MM.1S (cell line): Measurements from ENCODE around the gene EIPR1.
"Not testable (repeated sequence)": the region's sequence is repeated elsewhere in the genome, so short reads cannot be mapped to it uniquely, and the experiment has no call there.

ENCODE experiments used
- DNase-seq: peaks from one replicate; pipeline ENCODE4 v3.0.0-alpha.2; 2015
- H2AFZ ChIP-seq: fragments of 300-600 bp; sonication (generic); 2 replicates; pipeline ENCODE4 v1.6.0; 2016; ENCODE audit warnings: antibody characterized with exemption, low read length
- H3F3A ChIP-seq: fragments of 300-600 bp; sonication (generic); 2 replicates; pipeline ENCODE4 v1.6.1; 2016; ENCODE audit warnings: mild to moderate bottlenecking, antibody characterized with exemption, low read length, moderate library complexity, mixed read lengths; ENCODE audit not compliant: insufficient read depth
- H3K27ac ChIP-seq: fragments of 300-600 bp; sonication (generic); 2 replicates; pipeline ENCODE4 v1.5.1; 2016; ENCODE audit warnings: mild to moderate bottlenecking, low read length
- H3K27me3 ChIP-seq: fragments of 300-600 bp; sonication (generic); replicated peaks from 2 replicates; pipeline ENCODE4 v1.6.0; 2016; ENCODE audit warnings: low read length; ENCODE audit not compliant: insufficient read depth
- H3K36me3 ChIP-seq: fragments of 300-600 bp; sonication (generic); replicated peaks from 2 replicates; pipeline ENCODE4 v1.6.1; 2016; ENCODE audit warnings: mild to moderate bottlenecking, low read length, mixed read lengths; ENCODE audit not compliant: insufficient read depth
- H3K4me1 ChIP-seq: fragments of 300-600 bp; sonication (generic); 2 replicates; pipeline ENCODE4 v1.6.1; 2016; ENCODE audit warnings: low read length, mixed read lengths
- H3K4me2 ChIP-seq: fragments of 300-600 bp; sonication (generic); 2 replicates; pipeline ENCODE4 v1.6.0; 2016; ENCODE audit warnings: low read depth, low read length
- H3K4me3 ChIP-seq: fragments of 300-600 bp; sonication (generic); 2 replicates; pipeline ENCODE4 v1.5.1; 2016; ENCODE audit warnings: low read length, mixed read lengths
- H3K79me2 ChIP-seq: fragments of 300-600 bp; sonication (generic); 2 replicates; pipeline ENCODE4 v1.6.1; 2016; ENCODE audit warnings: mixed run types, low read length, mixed read lengths
- H3K9ac ChIP-seq: fragments of 300-600 bp; sonication (generic); 2 replicates; pipeline ENCODE4 v1.6.1; 2016; ENCODE audit warnings: low read length, mixed read lengths
- H3K9me2 ChIP-seq: fragments of 300-600 bp; sonication (generic); replicated peaks from 2 replicates; pipeline ENCODE4 v1.6.1; 2016; ENCODE audit warnings: mild to moderate bottlenecking, low read length, mixed read lengths; ENCODE audit not compliant: insufficient read depth
- H3K9me3 ChIP-seq: fragments of 300-600 bp; sonication (generic); replicated peaks from 2 replicates; pipeline ENCODE4 v1.6.1; 2016; ENCODE audit warnings: mild to moderate bottlenecking, low read length, mixed read lengths; ENCODE audit not compliant: insufficient read depth
- H4K20me1 ChIP-seq: fragments of 300-600 bp; sonication (generic); 2 replicates; pipeline ENCODE4 v1.6.1; 2016; ENCODE audit warnings: mild to moderate bottlenecking, low read length, moderate library complexity, mixed read lengths; ENCODE audit not compliant: insufficient read depth
- EZH2 ChIP-seq: fragments of 300-600 bp; sonication (generic); optimal IDR thresholded peaks from 2 replicates; pipeline ENCODE3; 2017; ENCODE audit warnings: low read depth, mild to moderate bottlenecking, antibody characterized with exemption, low read length, mixed read lengths
- EZH2phosphoT487 ChIP-seq: fragments of 300-600 bp; sonication (generic); IDR thresholded peaks from 2 replicates; pipeline ENCODE4 v1.6.1; 2018; ENCODE audit warnings: antibody characterized with exemption, low read length
- TF ChIP-seq, protein P1 (sequence below): fragments of 300-600 bp; sonication (generic); IDR thresholded peaks from 2 replicates; pipeline ENCODE4 v1.5.1; 2016; ENCODE audit warnings: antibody characterized with exemption, low read length, mixed read lengths

The EIPR1 gene

DNA sequence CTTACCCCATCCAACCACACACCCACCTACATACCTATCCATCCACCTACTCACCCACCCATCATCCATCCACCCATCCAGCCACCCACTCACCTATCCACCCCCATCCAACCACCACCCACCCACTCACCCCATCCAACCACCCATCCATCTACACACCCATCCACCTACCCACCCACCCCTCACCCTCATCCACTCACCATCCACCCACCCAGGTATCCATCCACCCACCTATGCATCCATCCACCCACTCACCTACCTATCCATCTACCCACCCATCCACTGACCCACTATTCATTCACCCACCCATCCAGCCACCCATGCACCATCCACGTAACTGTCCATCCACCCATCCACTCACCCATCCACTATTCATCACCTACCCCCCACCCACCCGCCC, 194.8 kb downstream of the EIPR1 start:
- Histone ChIP-seq H3K4me3 (no peak overlapping the region), H4K20me1 (no peaks in the 10 kb centered on the region), H2AFZ (no peak overlapping the region), H3K4me1 (no peaks in the 10 kb centered on the region), H3F3A (no peaks in the 10 kb centered on the region), H3K9ac (no peak overlapping the region), H3K27me3 (no peaks in the 10 kb centered on the region), H3K4me2 (no peak overlapping the region), H3K9me3 (no peaks in the 10 kb centered on the region), H3K9me2 (no peaks in the 10 kb centered on the region), H3K79me2 (no peaks in the 10 kb centered on the region), H3K36me3 (no peaks in the 10 kb centered on the region), H3K27ac (no peak overlapping the region)
- DNase-seq, result no peak
- TF ChIP-seq, protein P1, sequence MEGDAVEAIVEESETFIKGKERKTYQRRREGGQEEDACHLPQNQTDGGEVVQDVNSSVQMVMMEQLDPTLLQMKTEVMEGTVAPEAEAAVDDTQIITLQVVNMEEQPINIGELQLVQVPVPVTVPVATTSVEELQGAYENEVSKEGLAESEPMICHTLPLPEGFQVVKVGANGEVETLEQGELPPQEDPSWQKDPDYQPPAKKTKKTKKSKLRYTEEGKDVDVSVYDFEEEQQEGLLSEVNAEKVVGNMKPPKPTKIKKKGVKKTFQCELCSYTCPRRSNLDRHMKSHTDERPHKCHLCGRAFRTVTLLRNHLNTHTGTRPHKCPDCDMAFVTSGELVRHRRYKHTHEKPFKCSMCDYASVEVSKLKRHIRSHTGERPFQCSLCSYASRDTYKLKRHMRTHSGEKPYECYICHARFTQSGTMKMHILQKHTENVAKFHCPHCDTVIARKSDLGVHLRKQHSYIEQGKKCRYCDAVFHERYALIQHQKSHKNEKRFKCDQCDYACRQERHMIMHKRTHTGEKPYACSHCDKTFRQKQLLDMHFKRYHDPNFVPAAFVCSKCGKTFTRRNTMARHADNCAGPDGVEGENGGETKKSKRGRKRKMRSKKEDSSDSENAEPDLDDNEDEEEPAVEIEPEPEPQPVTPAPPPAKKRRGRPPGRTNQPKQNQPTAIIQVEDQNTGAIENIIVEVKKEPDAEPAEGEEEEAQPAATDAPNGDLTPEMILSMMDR, result no peak

DNA sequence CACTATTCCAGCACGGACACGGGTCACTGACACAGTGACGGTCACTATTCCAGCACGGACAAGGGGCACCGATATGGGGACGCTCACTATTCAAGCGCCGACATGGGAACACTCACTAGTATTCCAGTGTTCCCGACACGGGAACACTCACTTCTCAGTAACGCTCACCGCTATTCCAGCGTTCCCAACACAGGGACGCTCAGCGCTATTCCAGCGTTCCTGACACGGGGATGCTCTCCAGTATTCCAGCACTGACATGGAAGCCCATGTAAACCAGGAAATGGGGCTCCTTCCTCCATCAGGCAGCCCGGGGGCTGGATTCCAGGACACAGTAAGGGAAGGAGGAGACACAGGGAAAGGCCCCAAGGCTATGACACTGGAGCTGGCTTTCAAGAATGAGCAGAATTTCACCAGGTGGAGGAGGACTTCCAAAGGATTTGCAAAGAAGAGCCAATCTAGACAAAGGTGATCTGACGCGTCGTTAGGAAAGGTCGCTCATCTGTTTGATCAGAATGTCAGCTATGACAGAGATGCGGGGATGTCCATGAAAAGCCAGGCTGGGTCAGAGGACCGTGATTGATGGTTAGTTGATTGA, 196.1 kb downstream of the EIPR1 start:
- DNase-seq, result no peak
- H3F3A ChIP-seq, result no peaks in the 10 kb centered on the region
- no peaks in the 10 kb centered on the region for H3K9me3 ChIP-seq
- no peak overlapping the region for H3K4me3 ChIP-seq
- no peaks in the 10 kb centered on the region for H3K27me3 ChIP-seq
- no peak overlapping the region for H3K27ac ChIP-seq
- TF ChIP-seq EZH2 (no peak), EZH2phosphoT487 (no peak)
- TF ChIP-seq, protein P1, result no peak
- H2AFZ ChIP-seq, result no peak overlapping the region
- H3K36me3 ChIP-seq, result no peaks in the 10 kb centered on the region
- no peaks in the 10 kb centered on the region for H3K4me1 ChIP-seq
- H3K9me2 ChIP-seq, result no peaks in the 10 kb centered on the region
- no peak overlapping the region for H3K9ac ChIP-seq
- no peak overlapping the region for H3K4me2 ChIP-seq
- H3K79me2 ChIP-seq, result no peaks in the 10 kb centered on the region
- H4K20me1 ChIP-seq, result no peaks in the 10 kb centered on the region

DNA sequence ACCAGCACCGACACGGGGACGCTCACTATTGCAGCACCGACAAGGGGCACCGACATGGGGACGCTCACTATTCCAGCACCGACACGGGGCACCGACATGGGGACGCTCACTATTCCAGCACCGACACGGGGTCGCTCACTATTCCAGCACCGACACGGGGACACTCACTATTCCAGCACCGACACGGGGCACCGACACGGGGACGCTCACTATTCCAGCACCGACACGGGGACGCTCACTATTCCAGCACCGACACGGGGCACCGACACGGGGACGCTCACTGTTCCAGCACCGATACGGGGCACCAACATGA, 196.8 kb downstream of the EIPR1 start:
- not testable (repeated sequence) for H3K9me3 ChIP-seq, H3F3A ChIP-seq

DNA sequence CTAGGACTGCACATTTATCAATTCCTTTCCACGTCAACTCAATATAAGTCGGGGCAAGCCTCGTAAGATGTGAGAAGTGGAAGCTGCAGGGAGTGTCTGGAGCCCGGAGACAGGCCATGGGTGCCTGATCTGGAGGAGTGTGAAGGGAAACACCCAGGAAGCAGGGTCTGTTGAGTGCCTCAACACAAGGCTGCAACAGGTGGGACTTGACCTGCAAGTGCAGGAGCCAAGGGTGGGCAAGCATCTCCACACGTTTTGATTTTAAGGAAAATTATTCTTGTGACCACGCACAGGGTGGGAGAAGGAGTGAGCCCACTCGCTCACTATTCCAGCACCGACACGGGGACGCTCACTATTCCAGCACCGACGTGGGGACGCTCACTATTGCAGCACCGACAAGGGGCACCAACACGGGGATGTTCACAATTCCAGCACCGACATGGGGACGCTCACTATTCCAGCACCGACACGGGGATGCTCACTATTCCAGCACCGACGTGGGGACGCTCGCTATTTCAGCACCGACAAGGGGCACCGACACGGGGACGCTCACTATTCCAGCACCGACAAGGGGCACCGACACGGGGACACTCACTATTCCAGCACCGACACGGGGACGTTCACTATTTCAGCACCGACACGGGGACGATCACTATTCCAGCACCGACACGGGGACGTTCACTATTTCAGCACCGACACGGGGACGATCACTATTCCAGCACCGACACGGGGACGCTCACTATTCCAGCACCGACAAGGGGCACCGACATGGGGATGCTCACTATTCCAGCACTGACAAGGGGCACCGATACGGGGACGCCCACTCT, 197.3 kb downstream of the EIPR1 start:
- Histone ChIP-seq H3K27me3 (no peaks in the 10 kb centered on the region), H2AFZ (no peak overlapping the region), H3K9ac (no peak overlapping the region), H3K4me2 (no peak overlapping the region), H3K9me3 (no peaks in the 10 kb centered on the region), H3F3A (no peaks in the 10 kb centered on the region), H3K36me3 (no peaks in the 10 kb centered on the region), H3K4me3 (no peak overlapping the region), H3K27ac (no peak overlapping the region), H3K4me1 (no peaks in the 10 kb centered on the region), H4K20me1 (no peaks in the 10 kb centered on the region), H3K9me2 (no peaks in the 10 kb centered on the region), H3K79me2 (no peaks in the 10 kb centered on the region)
- TF ChIP-seq, protein P1, result no peak
- TF ChIP-seq EZH2phosphoT487, result no peak
- TF ChIP-seq EZH2, result no peak
- no peak for DNase-seq

More for the DNA sequence above, 196.8 kb downstream of the EIPR1 start:
- not testable (repeated sequence) for H3K79me2 ChIP-seq, H2AFZ ChIP-seq, H3K27me3 ChIP-seq, H3K4me2 ChIP-seq, H3K4me3 ChIP-seq, H3K4me1 ChIP-seq, H3K36me3 ChIP-seq, H4K20me1 ChIP-seq, H3K9ac ChIP-seq, H3K9me2 ChIP-seq, DNase-seq, H3K27ac ChIP-seq
